Muscle layer of duodenum (tissue), 2 donors: Measurements from ENCODE around the gene SCLT1.

Source experiments
- H3K27ac ChIP-seq: one replicate; pipeline ENCODE4 v1.7.0; 2013; ENCODE audit warnings: mild to moderate bottlenecking, low read length
- H3K27me3 ChIP-seq: one replicate; pipeline ENCODE4 v1.7.0; 2013; ENCODE audit warnings: low read depth, mild to moderate bottlenecking, control low read depth, low read length
- H3K36me3 ChIP-seq, 2 donors: one replicate each; pipeline ENCODE4 v1.7.0; 2013; ENCODE audit warnings: low read length in 2 of 2, control low read depth in 1 of 2, mild to moderate bottlenecking in 1 of 2; ENCODE audit not compliant: insufficient read depth in 2 of 2, control insufficient read depth in 1 of 2
- H3K4me1 ChIP-seq, 2 donors: one replicate each; pipeline ENCODE4 v1.7.0; 2013; ENCODE audit warnings: low read length in 2 of 2, mild to moderate bottlenecking in 2 of 2, control low read depth in 1 of 2, moderate library complexity in 1 of 2; ENCODE audit not compliant: insufficient read depth in 2 of 2, control insufficient read depth in 1 of 2
- H3K4me3 ChIP-seq, 2 donors: one replicate each; pipeline ENCODE4 v1.7.0; 2013; ENCODE audit warnings: low read length in 2 of 2, low read depth in 1 of 2, mild to moderate bottlenecking in 1 of 2
- H3K9me3 ChIP-seq, 2 donors: one replicate each; pipeline ENCODE4 v1.7.0; 2013; ENCODE audit warnings: low read length in 2 of 2, control low read depth in 1 of 2, mild to moderate bottlenecking in 1 of 2; ENCODE audit not compliant: control insufficient read depth in 1 of 2
- donor health status: healthy.

SCLT1 gene

DNA sequence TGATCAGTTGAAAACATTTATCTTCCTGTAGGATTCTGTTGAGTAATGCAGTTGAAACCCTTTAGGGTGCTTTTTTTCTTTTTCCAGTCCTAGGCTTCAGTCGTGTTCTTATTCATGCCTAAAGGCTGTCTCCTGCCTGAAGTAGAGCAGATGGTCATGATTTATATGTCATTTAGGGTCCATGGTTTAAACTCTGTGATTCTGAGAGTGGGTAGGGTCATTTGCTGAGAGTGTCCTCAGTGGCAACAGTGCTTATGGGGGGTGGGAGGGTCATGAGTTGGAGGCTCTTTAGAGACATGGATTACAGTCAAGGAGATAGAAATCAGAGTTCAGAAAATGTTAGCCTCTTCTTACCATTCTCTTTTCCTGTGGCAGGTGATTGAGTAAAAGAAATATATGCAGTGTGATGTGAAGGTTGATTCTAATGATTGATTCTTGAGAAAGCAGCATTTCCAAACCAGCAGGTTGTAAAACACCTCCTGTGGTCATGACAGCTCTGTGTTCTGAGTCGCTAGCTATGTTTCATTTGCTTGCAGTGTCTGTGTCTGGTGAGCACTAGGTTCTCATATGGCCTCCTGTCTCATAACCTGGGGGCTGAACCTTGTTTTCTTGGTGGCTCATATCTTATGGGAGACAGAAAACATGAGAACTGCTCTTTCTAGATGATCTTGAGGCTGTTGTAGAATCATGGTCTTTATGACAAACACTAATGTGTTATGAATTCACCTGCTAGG is 223.4 kb downstream of the SCLT1 start:
- Histone ChIP-seq H3K4me1 (no peaks in the 10 kb centered on the region), H3K36me3 (peaks cover 48 to 58% of the 10 kb centered on the region in 2 donors), H3K27me3 (no peaks in the 10 kb centered on the region), H3K4me3 (no peak overlapping the region), H3K27ac (no peak overlapping the region), H3K9me3 (no peaks in the 10 kb centered on the region)

DNA sequence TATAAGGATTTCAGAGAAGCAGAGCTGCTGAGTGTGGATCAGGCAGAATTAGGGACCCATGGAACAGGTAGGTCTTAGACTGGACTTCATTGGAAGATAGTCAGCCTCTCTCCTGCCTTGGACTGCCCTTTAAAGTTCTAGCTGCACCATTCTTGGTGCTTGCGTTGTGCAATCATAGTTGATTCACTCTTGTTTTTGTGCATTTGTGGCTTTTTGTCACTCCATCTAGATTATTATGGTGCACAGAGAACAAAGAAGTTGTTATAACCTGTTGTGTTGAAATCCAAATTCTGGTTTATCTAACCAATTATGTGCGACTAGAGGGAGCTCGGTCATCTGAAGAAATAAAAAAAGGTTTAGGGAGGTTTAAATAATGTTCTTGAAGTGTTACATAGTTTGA is 224.6 kb downstream of the SCLT1 start:
- Histone ChIP-seq H3K27ac (no peak overlapping the region), H3K9me3 (no peaks in the 10 kb centered on the region), H3K36me3 (peaks cover 48 to 58% of the 10 kb centered on the region in 2 donors), H3K27me3 (no peaks in the 10 kb centered on the region), H3K4me3 (no peak overlapping the region), H3K4me1 (no peaks in the 10 kb centered on the region)

DNA sequence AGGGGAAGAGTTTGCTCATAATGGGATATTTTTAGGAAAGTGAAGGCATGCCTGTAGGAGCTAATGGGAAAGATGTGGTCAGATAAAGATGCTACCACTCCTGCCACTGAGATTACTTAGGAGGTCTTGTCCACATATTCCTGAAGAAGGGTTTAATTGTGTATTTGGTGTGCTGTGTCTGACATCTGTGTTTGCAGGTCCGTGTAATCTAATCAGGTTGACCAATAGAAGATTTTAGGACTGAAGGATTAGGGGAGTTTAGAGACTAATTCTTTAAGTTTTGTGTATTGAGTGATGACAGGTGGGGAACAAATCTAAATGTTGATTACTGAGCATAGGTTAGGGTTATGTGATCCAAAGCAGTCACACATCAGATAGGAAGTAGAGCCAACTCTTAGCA is 226.6 kb downstream of the SCLT1 start:
- no peaks in the 10 kb centered on the region for H3K27me3 ChIP-seq
- H3K4me1 ChIP-seq, result peaks cover 0 to 9% of the 10 kb centered on the region in 2 donors
- H3K9me3 ChIP-seq, result no peaks in the 10 kb centered on the region
- no peak overlapping the region for H3K4me3 ChIP-seq
- peaks cover 49 to 61% of the 10 kb centered on the region in 2 donors for H3K36me3 ChIP-seq
- no peak overlapping the region for H3K27ac ChIP-seq

DNA sequence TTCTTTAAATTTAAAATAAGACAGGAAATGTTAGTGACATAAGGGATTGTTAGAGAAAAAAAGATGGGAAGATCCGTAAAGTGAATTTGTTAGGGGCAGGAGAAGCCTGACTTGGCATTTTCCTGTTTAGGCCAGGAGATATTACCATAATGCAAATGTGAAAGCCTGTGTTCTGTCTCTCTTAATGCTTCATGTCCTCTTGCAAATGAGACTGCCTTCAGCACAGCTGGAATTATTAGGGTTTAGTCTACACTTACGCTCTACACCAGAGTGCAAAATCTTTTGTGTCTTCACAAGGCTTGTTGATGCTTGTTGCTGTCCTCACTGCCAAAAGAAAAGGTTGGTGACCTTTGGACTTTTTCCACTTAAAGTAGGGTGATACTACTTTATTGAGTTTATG is 227.1 kb downstream of the SCLT1 start:
- H3K36me3 ChIP-seq, result peaks cover 49 to 60% of the 10 kb centered on the region in 2 donors
- no peak overlapping the region for H3K4me3 ChIP-seq
- H3K27me3 ChIP-seq, result no peaks in the 10 kb centered on the region
- H3K4me1 ChIP-seq, result peaks cover 0 to 9% of the 10 kb centered on the region in 2 donors
- no peaks in the 10 kb centered on the region for H3K9me3 ChIP-seq
- no peak overlapping the region for H3K27ac ChIP-seq

DNA sequence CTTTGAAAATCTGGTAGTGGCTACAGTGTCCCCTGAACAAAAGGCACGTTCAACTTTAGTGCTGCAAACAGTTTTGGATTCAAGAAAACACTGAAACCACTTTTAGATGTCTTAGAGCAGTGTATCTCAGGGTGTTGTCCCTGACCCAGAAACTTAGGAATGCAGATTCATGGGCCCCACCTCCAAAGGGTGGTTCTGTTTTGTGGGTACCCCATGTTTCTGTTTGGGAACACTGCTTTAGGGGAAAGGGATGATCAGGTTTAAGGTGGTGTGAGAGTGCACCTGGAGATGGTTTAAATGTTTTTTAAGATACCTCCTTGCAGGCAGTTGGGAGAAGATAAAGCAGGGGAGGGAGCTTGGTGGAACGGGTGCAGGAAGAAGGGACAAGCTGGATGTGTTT is 228.2 kb downstream of the SCLT1 start:
- H3K27me3 ChIP-seq, result no peaks in the 10 kb centered on the region
- no peak overlapping the region for H3K27ac ChIP-seq
- no peaks in the 10 kb centered on the region for H3K9me3 ChIP-seq
- peaks cover 0 to 13% of the 10 kb centered on the region in 2 donors for H3K4me1 ChIP-seq
- H3K36me3 ChIP-seq, result peaks cover 44 to 60% of the 10 kb centered on the region in 2 donors
- H3K4me3 ChIP-seq, result no peak overlapping the region

DNA sequence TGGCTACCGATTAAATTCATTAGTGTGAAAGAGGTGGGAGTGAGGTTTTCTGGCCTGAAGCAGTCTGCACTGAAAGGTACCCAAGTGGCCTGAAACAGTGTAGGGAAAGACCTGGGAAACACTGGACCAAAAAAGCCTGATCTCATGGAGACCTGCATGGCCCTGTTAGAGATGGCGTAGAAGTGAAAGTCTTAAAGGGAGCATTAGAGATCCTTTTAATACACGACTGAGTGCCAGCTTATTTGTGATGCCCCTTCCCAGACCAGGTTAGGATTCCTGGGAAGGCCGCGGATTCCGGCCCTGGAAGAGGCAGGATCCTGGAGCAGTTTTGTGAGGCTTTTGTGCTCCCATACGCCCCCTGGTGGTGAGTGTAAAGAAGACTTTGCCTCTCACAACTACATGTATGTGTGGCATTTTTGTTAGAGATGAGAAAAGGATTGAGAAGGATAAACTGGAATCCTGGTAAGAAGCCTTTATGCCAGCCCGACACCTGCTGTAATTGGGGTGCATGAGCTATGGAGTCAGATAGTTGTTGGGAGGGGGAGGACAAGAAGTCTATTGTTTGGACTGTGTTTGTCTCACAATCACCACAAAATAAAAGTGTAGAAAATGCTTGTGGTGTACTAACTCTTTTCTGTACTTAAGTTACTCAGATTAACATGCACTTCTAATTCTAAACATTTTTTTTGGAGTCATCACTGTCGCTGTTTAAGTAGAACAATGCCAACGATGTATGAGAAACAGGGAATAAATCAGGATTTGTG is 229.8 kb downstream of the SCLT1 start:
- H3K27me3 ChIP-seq, result no peaks in the 10 kb centered on the region
- no peak overlapping the region for H3K4me3 ChIP-seq
- no peaks in the 10 kb centered on the region for H3K9me3 ChIP-seq
- peaks cover 0 to 24% of the 10 kb centered on the region in 2 donors for H3K4me1 ChIP-seq
- H3K27ac ChIP-seq, result no peak overlapping the region
- peaks cover 32 to 46% of the 10 kb centered on the region in 2 donors for H3K36me3 ChIP-seq

DNA sequence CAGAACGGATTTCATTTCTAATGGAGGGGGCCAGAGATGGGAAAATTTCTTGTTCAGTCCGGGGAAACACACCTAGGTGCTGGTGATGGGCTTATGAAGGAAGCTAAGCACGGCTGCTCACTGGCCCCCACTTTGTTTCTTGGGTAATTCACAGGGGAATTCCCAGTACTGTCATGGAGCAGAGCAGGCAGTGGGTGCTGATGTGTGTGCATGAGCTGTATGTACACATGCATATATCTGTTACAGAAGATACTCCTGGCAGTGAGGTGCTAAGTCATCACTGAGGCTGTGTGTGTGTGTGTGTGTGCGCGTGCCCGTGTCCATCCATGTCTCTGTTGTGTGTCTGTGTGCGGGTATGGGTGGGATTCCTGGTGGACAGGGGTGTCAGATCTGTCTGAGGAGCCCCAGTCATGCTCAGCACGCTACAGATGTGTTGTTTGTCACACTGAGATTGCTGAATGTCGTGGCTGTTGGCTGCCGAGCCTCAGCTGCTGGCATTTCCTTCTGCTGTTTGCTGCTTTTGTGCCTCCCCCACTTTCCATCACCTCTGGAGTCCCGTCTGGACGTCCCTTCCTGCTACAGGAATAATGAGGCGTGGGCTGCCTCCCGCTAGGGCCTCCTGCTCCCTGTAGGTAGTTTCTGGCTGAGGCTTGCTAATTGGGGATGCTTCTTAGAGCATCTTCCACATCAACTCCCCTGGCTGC is 230.6 kb downstream of the SCLT1 start:
- H3K9me3 ChIP-seq, result no peaks in the 10 kb centered on the region
- peaks cover 31 to 45% of the 10 kb centered on the region in 2 donors for H3K36me3 ChIP-seq
- H3K4me3 ChIP-seq, result no peak overlapping the region
- H3K27me3 ChIP-seq, result no peaks in the 10 kb centered on the region
- peaks cover 0 to 24% of the 10 kb centered on the region in 2 donors for H3K4me1 ChIP-seq
- no peak overlapping the region for H3K27ac ChIP-seq

DNA sequence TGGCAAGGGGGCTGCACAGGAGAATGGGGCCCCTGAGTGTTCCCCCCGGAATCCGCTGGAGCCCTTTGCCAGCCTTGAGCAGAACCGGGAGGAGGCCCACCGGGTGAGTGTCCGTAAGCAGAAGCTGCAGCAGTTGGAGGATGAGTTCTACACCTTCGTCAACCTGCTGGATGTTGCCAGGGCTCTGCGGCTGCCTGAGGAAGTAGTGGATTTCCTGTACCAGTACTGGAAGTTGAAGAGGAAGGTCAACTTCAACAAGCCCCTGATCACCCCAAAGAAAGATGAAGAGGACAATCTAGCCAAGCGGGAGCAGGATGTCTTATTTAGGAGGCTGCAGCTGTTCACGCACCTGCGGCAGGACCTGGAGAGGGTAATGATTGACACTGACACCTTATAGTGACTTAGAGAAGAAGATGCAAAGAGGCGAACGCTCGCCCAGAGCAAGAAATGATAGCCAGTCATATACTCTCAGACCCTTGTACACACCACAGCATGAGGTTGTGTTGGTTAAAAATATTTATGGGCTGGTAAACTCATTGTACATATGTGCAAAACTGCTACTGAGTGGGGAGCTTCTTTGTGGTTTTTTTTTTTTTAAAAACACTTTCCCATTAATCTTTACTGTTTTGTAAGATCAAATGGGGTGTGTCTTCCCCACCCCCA is 231.4 kb downstream of the SCLT1 start:
- Histone ChIP-seq H3K9me3 (no peaks in the 10 kb centered on the region), H3K27ac (no peak overlapping the region), H3K4me3 (no peak overlapping the region), H3K27me3 (no peaks in the 10 kb centered on the region), H3K36me3 (peaks cover 36 to 48% of the 10 kb centered on the region in 2 donors), H3K4me1 (peaks cover 0 to 24% of the 10 kb centered on the region in 2 donors)

DNA sequence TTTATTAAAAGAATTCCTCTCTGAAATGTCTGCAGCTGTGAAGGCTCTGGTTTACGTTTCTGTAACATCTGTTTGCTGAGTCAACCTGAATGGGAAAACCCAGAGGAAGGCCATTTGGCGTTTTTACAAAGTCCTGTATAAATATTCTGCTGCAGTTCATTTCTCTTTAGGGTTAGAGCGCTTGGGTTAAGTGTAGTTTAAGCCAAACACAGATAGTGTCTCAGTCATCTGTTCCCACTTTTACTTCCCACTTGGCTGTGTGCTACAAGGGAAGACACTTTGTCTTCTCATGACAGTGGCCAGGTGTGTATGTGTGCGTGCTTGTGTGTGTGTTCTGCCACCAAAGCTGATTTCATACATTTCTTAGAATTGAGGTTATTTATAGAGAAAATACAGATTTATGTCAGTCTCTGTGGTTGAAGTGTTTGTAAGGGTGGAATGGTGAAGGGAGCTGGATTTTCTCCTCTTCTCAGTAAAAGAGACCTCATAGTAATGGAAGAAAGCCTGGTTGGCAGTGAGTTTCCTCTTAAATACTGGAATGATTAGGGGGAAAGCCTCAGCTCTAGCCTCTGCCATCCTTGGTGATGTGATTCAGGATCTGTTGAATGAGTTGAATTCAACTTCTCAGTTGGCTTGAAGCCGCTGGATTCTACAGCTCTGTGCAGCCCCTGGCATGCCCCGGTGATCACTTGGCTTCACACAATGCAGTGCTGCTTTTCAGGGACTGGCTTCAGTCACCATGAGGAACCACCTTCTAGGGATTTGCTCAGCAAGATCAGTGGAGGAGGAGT is 233.3 kb downstream of the SCLT1 start:
- H3K27me3 ChIP-seq, result no peaks in the 10 kb centered on the region
- peaks cover 54% of the 10 kb centered on the region in 2 donors for H3K36me3 ChIP-seq
- no peak overlapping the region for H3K27ac ChIP-seq
- no peaks in the 10 kb centered on the region for H3K9me3 ChIP-seq
- H3K4me3 ChIP-seq, result no peak overlapping the region
- H3K4me1 ChIP-seq, result peaks cover 0 to 24% of the 10 kb centered on the region in 2 donors

DNA sequence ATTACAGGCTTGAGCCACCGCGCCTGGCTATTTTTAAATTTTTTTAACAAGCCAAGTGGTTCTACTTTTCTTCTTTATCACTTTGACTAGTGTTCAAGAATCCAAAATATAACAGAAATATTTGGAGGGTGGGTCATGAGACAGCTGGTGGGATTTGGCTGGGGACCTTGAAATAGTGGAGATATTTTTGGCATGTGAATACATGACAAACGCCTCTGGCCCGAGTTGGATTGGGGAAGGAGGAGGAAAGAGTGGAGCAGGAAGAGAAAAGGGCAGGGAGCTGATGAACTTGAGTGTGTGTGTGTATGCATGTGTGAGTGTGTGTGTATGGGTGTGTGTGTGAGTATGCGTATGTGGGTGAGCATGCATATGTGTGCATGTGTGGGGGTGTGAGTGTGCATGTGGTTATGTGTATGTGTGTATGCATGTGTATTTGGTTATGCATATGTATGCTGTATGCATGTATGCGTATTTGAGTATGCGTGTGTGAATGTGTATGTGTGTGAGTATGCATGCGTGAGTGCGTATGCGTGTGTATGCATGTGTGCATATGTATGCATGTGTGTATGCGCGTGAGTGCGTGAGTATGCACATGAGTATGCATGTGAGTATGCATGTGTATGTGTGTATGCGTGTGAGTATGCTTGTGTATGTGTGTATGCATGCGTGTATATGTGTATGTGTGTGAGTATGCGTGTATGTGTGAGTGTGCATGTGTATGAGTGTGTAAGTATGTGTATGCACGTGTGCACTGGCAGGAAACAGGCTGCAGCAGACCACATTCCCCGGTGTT is 234.3 kb downstream of the SCLT1 start:
- H3K36me3 ChIP-seq, result peaks cover 57 to 62% of the 10 kb centered on the region in 2 donors
- no peaks in the 10 kb centered on the region for H3K9me3 ChIP-seq
- peaks cover 0 to 24% of the 10 kb centered on the region in 2 donors for H3K4me1 ChIP-seq
- H3K4me3 ChIP-seq, result no peak overlapping the region
- H3K27me3 ChIP-seq, result no peaks in the 10 kb centered on the region
- no peak overlapping the region for H3K27ac ChIP-seq
